H1 (cell line): Measurements from ENCODE around the gene TDRD1. TPM values are rescaled to one million over a fixed set of nuclear protein-coding genes. Genes with fewer than 3 reads are reported as not detected.

Source experiments
- CBX5 ChIP-seq: fragments of 300-800, 300-1000 bp; sonication (generic); IDR thresholded peaks from 2 replicates; pipeline ENCODE4 v1.7.1; 2016; ENCODE audit warnings: antibody characterized with exemption, low read length, low read depth
- CHD1 ChIP-seq: IDR thresholded peaks from 2 replicates; pipeline ENCODE4 v1.6.1; 2012; ENCODE audit warnings: low read depth, low read length, improper control_type of control experiment
- GABPA ChIP-seq: IDR thresholded peaks from 2 replicates; pipeline ENCODE4 v1.6.1; 2011; ENCODE audit warnings: mild to moderate bottlenecking, low read length, moderate library complexity, borderline replicate concordance; ENCODE audit not compliant: insufficient read depth
- HDAC6 ChIP-seq: IDR thresholded peaks from one replicate; pipeline ENCODE4 v1.7.1; 2012; ENCODE audit warnings: low read depth, mild to moderate bottlenecking, inconsistent platforms, low read length, moderate library complexity
- JUN ChIP-seq: IDR thresholded peaks from 2 replicates; pipeline ENCODE4 v1.6.1; 2011; ENCODE audit warnings: low read depth, mild to moderate bottlenecking, improper control_type of control experiment, low read length
- JUND ChIP-seq: IDR thresholded peaks from 2 replicates; pipeline ENCODE4 v1.6.1; 2011; ENCODE audit warnings: mild to moderate bottlenecking, improper control_type of control experiment, low read length
- NANOG ChIP-seq: IDR thresholded peaks from 2 replicates; pipeline ENCODE4 v1.6.1; 2011; ENCODE audit warnings: low read length, low read depth, mild to moderate bottlenecking, inconsistent platforms; ENCODE audit not compliant: insufficient read depth, poor library complexity, severe bottlenecking
- NRF1 ChIP-seq: IDR thresholded peaks from 2 replicates; pipeline ENCODE4 v1.6.1; 2011; ENCODE audit warnings: mild to moderate bottlenecking, low read depth, low read length, improper control_type of control experiment
- RAD21 ChIP-seq, 2 experiments: IDR thresholded peaks in 1 of 2; conservative IDR thresholded peaks in 1 of 2; 2 replicates each; pipeline ENCODE4 v1.6.1; 2011; ENCODE audit warnings: low read depth in 2 of 2, low read length in 2 of 2, improper control_type of control experiment in 1 of 2, inconsistent platforms in 1 of 2, mild to moderate bottlenecking in 1 of 2, moderate library complexity in 1 of 2
- SIRT6 ChIP-seq: IDR thresholded peaks from one replicate; pipeline ENCODE4 v1.7.1; 2012; ENCODE audit warnings: low read length, inconsistent platforms
- SP2 ChIP-seq: IDR thresholded peaks from 2 replicates; pipeline ENCODE4 v1.6.1; 2012; ENCODE audit warnings: mild to moderate bottlenecking, low read length, inconsistent platforms
- SUZ12 ChIP-seq: fragments of 200-600 bp; sonication (generic); IDR thresholded peaks from 2 replicates; pipeline ENCODE4 v1.6.1; 2012; ENCODE audit warnings: mild to moderate bottlenecking, inconsistent platforms, low read length, moderate library complexity, mixed read lengths
- TAF1 ChIP-seq: IDR thresholded peaks from 2 replicates; pipeline ENCODE4 v1.6.1; 2011; ENCODE audit warnings: mild to moderate bottlenecking, low read depth, low read length
- TBP ChIP-seq: IDR thresholded peaks from 2 replicates; pipeline ENCODE4 v1.6.1; 2011; ENCODE audit warnings: low read depth, low read length, improper control_type of control experiment
- TCF12 ChIP-seq: IDR thresholded peaks from 2 replicates; pipeline ENCODE4 v1.6.1; 2011; ENCODE audit warnings: low read depth, mild to moderate bottlenecking, low read length
- ZNF274 ChIP-seq: IDR thresholded peaks from 2 replicates; pipeline ENCODE4 v1.7.0; 2012; ENCODE audit warnings: low read length, borderline replicate concordance; ENCODE audit errors: extremely low read depth
- polyA plus RNA-seq, 7 experiments: library from polyadenylated mRNA; depleted of rRNA in 3 of 7; stranded (reverse) in 5 of 7; unstranded in 2 of 7; fragments of >200 nt in 5 of 7; fragments of 200-250 nt in 2 of 7; gene quantifications; 1 replicate in 5 of 7; 2 replicates in 1 of 7; 4 replicates in 1 of 7; pipeline versions ENCODE4 v1.2.1 to v1.2.3, GENCODE V29; 2011 to 2013; ENCODE audit warnings: missing spikeins in 2 of 7, mixed read lengths in 2 of 7
- total RNA-seq: library from RNA; stranded (reverse); fragmentation: NEBNext Ultra II Directional; extraction: Animal tissue kit (Norgen Biotek cat#: 25700); gene quantifications from 2 replicates; pipeline ENCODE4 v1.2.1, GENCODE V29; 2021
- TF ChIP-seq, protein P1 (sequence below): IDR thresholded peaks from 2 replicates; pipeline ENCODE4 v1.6.1; 2011; ENCODE audit warnings: low read length, improper control_type of control experiment
- TF ChIP-seq, protein P2 (sequence below): IDR thresholded peaks from 2 replicates; pipeline ENCODE4 v1.6.1; 2011; ENCODE audit warnings: low read depth, mild to moderate bottlenecking, low read length; ENCODE audit not compliant: insufficient read depth

The TDRD1 gene
- total and polyA plus RNA-seq, 2 of the 8 experiments (the other 6 are each of a cell fraction or from before 2014, with no cell fraction given) = 0.02 to 0.71 TPM

DNA sequence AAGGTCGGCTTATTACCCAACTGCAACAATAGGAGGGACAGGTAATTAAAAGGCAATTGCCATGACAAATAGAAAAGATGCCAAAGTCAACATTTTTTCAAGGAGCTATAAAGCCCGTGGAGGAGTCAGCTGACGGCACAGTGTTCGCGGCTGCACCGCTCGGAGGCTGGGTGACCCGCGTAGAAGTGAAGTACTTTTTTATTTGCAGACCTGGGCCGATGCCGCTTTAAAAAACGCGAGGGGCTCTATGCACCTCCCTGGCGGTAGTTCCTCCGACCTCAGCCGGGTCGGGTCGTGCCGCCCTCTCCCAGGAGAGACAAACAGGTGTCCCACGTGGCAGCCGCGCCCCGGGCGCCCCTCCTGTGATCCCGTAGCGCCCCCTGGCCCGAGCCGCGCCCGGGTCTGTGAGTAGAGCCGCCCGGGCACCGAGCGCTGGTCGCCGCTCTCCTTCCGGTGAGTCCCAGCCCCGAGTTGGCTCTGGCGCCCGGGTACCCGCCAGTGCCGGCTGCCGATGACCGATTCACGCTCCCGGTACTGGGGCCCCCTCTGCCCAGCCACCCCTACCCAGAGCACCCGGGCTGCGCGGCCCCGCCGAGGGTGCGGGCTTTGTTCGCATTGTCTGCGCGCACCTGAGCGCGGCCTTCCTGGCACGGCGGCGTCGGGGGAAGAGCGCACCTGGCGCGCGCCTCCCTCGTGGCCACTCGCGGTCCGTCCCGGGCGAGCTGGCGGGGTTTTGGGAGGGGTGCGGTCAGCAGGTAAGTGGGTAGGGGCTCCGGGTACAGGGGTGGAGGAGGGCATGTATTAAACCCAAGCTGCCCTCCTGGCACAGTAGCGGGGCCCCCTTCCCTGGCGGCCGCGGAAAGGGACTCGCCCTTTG lies 60.2 kb downstream of the TDRD1 start, which contains the start of gene VWA2 (continued):
- TF ChIP-seq HDAC6 = no peak
- TF ChIP-seq CBX5 = no peak
- TF ChIP-seq SIRT6 = no peak
- peak; percentile 30 for TF ChIP-seq SUZ12
- no peak for TF ChIP-seq NRF1
- TF ChIP-seq ZNF274 = no peak
- no peak for TF ChIP-seq NANOG
- no peak for TF ChIP-seq JUN
- no peak for TF ChIP-seq JUND
- TF ChIP-seq TAF1 = peak; percentile 61; the same call in 1 of the 2 replicates
- no peak for TF ChIP-seq TCF12
- TF ChIP-seq RAD21 (IDR thresholded peaks at IDR 0.05 in 1 of 2, conservative IDR thresholded peaks at IDR 0.05 in 1 of 2; ENCODE audit: low read depth in 2 of 2, low read length in 2 of 2) = peak; percentile 38 to 63; a peak in 3 of 4 replicates
- TF ChIP-seq, protein P1, sequence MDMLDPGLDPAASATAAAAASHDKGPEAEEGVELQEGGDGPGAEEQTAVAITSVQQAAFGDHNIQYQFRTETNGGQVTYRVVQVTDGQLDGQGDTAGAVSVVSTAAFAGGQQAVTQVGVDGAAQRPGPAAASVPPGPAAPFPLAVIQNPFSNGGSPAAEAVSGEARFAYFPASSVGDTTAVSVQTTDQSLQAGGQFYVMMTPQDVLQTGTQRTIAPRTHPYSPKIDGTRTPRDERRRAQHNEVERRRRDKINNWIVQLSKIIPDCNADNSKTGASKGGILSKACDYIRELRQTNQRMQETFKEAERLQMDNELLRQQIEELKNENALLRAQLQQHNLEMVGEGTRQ = no peak
- no peak for TF ChIP-seq TBP
- TF ChIP-seq SP2 = no peak
- TF ChIP-seq, protein P2, sequence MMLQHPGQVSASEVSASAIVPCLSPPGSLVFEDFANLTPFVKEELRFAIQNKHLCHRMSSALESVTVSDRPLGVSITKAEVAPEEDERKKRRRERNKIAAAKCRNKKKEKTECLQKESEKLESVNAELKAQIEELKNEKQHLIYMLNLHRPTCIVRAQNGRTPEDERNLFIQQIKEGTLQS = no peak
- no peak; the same call in 1 of the 2 replicates for TF ChIP-seq GABPA
- TF ChIP-seq CHD1 = no peak
